H9 (cell line): ENCODE measurements around the gene TAF4. TPM values are rescaled to one million over a fixed set of nuclear protein-coding genes. Genes with fewer than 3 reads are reported as not detected.
A peak's percentile ranks its signal among the peaks of the same experiment; 100 is the strongest.

Experiments used
- DNase-seq: peaks from one replicate; pipeline ENCODE4 v3.0.0-alpha.2; 2017
- H2AFZ ChIP-seq: one replicate; pipeline ENCODE4 v1.6.1; 2013; ENCODE audit warnings: mild to moderate bottlenecking, low read length, control low read depth, moderate library complexity
- H2AK5ac ChIP-seq: 2 replicates; pipeline ENCODE4 v1.6.1; 2013; ENCODE audit warnings: low read length, control low read depth, mixed read lengths; ENCODE audit not compliant: insufficient read length
- H2BK120ac ChIP-seq: one replicate; pipeline ENCODE4 v1.6.1; 2013; ENCODE audit warnings: low read depth, mild to moderate bottlenecking, low read length, control low read depth, inconsistent platforms; ENCODE audit not compliant: poor library complexity, severe bottlenecking
- H2BK12ac ChIP-seq: 2 replicates; pipeline ENCODE4 v1.6.1; 2013; ENCODE audit warnings: low read length, control low read depth, mixed read lengths, low read depth; ENCODE audit not compliant: insufficient read length
- H2BK15ac ChIP-seq: 2 replicates; pipeline ENCODE4 v1.6.1; 2013; ENCODE audit warnings: low read depth, low read length, control low read depth
- H2BK20ac ChIP-seq: one replicate; pipeline ENCODE4 v1.6.1; 2013; ENCODE audit warnings: low read depth, mild to moderate bottlenecking, low read length, control low read depth, inconsistent platforms; ENCODE audit not compliant: poor library complexity, severe bottlenecking
- H2BK5ac ChIP-seq: 2 replicates; pipeline ENCODE4 v1.6.1; 2013; ENCODE audit warnings: low read length, control low read depth, mixed read lengths; ENCODE audit not compliant: insufficient read length
- H3K14ac ChIP-seq: 2 replicates; pipeline ENCODE4 v1.6.1; 2013; ENCODE audit warnings: low read length, control low read depth; ENCODE audit not compliant: insufficient read depth
- H3K18ac ChIP-seq: 2 replicates; pipeline ENCODE4 v1.6.1; 2013; ENCODE audit warnings: low read depth, mild to moderate bottlenecking, mixed read lengths, low read length, control low read depth; ENCODE audit not compliant: insufficient read length
- H3K23ac ChIP-seq: 2 replicates; pipeline ENCODE4 v1.6.1; 2013; ENCODE audit warnings: low read length, control low read depth, mixed read lengths, low read depth; ENCODE audit not compliant: insufficient read length
- H3K23me2 ChIP-seq: 2 replicates; pipeline ENCODE4 v1.6.1; 2013; ENCODE audit warnings: low read depth, mild to moderate bottlenecking, mixed read lengths, low read length, control low read depth; ENCODE audit not compliant: insufficient read length, poor library complexity, severe bottlenecking
- H3K27ac ChIP-seq: 2 replicates; pipeline ENCODE4 v1.5.1; 2013; ENCODE audit warnings: low read length, control low read depth, mixed read lengths, low read depth; ENCODE audit not compliant: insufficient read length
- H3K27me3 ChIP-seq: 2 replicates; pipeline ENCODE4 v1.6.1; 2013; ENCODE audit warnings: low read length, control low read depth, inconsistent platforms; ENCODE audit not compliant: insufficient read depth
- H3K4ac ChIP-seq: 2 replicates; pipeline ENCODE4 v1.6.1; 2013; ENCODE audit warnings: low read depth, mild to moderate bottlenecking, control low read depth, inconsistent platforms, low read length, moderate library complexity
- H3K4me1 ChIP-seq: 2 replicates; pipeline ENCODE4 v1.6.1; 2013; ENCODE audit warnings: low read length, control low read depth, inconsistent platforms; ENCODE audit not compliant: insufficient read depth
- H3K4me2 ChIP-seq: 2 replicates; pipeline ENCODE4 v1.6.1; 2013; ENCODE audit warnings: low read length, control low read depth, mixed read lengths; ENCODE audit not compliant: insufficient read length, insufficient read depth
- H3K56ac ChIP-seq: 2 replicates; pipeline ENCODE4 v1.6.1; 2013; ENCODE audit warnings: low read depth, mild to moderate bottlenecking, mixed read lengths, low read length, control low read depth; ENCODE audit not compliant: insufficient read length
- H3K79me1 ChIP-seq: 2 replicates; pipeline ENCODE4 v1.6.1; 2013; ENCODE audit warnings: low read depth, mild to moderate bottlenecking, moderate library complexity, low read length, control low read depth, inconsistent platforms; ENCODE audit not compliant: insufficient read depth, poor library complexity, severe bottlenecking
- H3K79me2 ChIP-seq: 2 replicates; pipeline ENCODE4 v1.6.1; 2013; ENCODE audit warnings: low read length, control low read depth, inconsistent platforms; ENCODE audit not compliant: insufficient read depth
- H3K9ac ChIP-seq: 2 replicates; pipeline ENCODE4 v1.6.1; 2013; ENCODE audit warnings: low read length, control low read depth, mixed read lengths; ENCODE audit not compliant: insufficient read length; ENCODE audit errors: extremely low read depth
- H3K9me3 ChIP-seq: one replicate; pipeline ENCODE4 v1.6.1; 2013; ENCODE audit warnings: low read depth, low read length, inconsistent platforms; ENCODE audit not compliant: control insufficient read depth
- H3T11ph ChIP-seq: one replicate; pipeline ENCODE4 v1.6.1; 2013; ENCODE audit warnings: mild to moderate bottlenecking, low read length, control low read depth, inconsistent platforms
- H4K20me1 ChIP-seq: one replicate; pipeline ENCODE4 v1.6.1; 2013; ENCODE audit not compliant: control insufficient read depth, insufficient read length, insufficient read depth
- H4K5ac ChIP-seq: 2 replicates; pipeline ENCODE4 v1.6.1; 2013; ENCODE audit warnings: low read depth, mild to moderate bottlenecking, mixed read lengths, low read length, control low read depth; ENCODE audit not compliant: insufficient read length
- H4K8ac ChIP-seq: replicated peaks from 2 replicates; pipeline ENCODE4 v1.6.1; 2013; ENCODE audit warnings: low read length, control low read depth, mixed read lengths, low read depth; ENCODE audit not compliant: insufficient read length
- H4K91ac ChIP-seq: 2 replicates; pipeline ENCODE4 v1.6.1; 2013; ENCODE audit warnings: low read depth, mild to moderate bottlenecking, moderate library complexity, mixed read lengths, low read length, control low read depth; ENCODE audit not compliant: insufficient read length
- H3K27ac Mint-ChIP-seq, 3 experiments: 2 replicates in 2 of 3; 3 replicates in 1 of 3; pipeline ENCODE4 v1.8.0; 2020 to 2021; ENCODE audit warnings: mixed read lengths in 3 of 3, mild to moderate bottlenecking in 1 of 3, moderate library complexity in 1 of 3
- H3K27me3 Mint-ChIP-seq: 2 replicates; pipeline ENCODE4 v1.8.0; 2021; ENCODE audit warnings: low read depth, mild to moderate bottlenecking, moderate library complexity, mixed read lengths
- H3K36me3 Mint-ChIP-seq, 3 experiments: 2 replicates in 2 of 3; 3 replicates in 1 of 3; pipeline ENCODE4 v1.8.0; 2020 to 2021; ENCODE audit warnings: low read depth in 3 of 3, mixed read lengths in 3 of 3; ENCODE audit not compliant: insufficient read depth in 1 of 3
- H3K4me1 Mint-ChIP-seq, 2 experiments: 2 replicates each; pipeline ENCODE4 v1.8.0; 2020; ENCODE audit warnings: mixed read lengths in 2 of 2
- H3K4me3 Mint-ChIP-seq, 2 experiments: 2 replicates in 1 of 2; 3 replicates in 1 of 2; pipeline ENCODE4 v1.8.0; 2020 to 2021; ENCODE audit warnings: mild to moderate bottlenecking in 2 of 2, mixed read lengths in 2 of 2, moderate library complexity in 1 of 2
- H3K9me3 Mint-ChIP-seq, 2 experiments: 2 replicates in 1 of 2; 3 replicates in 1 of 2; pipeline ENCODE4 v1.8.0; 2020; ENCODE audit warnings: mild to moderate bottlenecking in 2 of 2, mixed read lengths in 2 of 2, moderate library complexity in 1 of 2
- CTCF ChIP-seq: fragments of 200-600 bp; sonication (generic); conservative IDR thresholded peaks from 3 replicates; pipeline ENCODE4 v1.8.0; 2021; ENCODE audit warnings: antibody characterized with exemption, mild to moderate bottlenecking
- WGBS: extraction: QIAGEN DNeasy Blood & Tissue Kit; methylation state at CpG from one replicate; pipeline ENCODE4 v1.1.7; 2013; ENCODE audit warnings: missing lambda C conversion rate, low lambda C conversion rate, mixed read lengths; ENCODE audit not compliant: insufficient read length; ENCODE audit errors: extremely low coverage; 5-methylcytosine and 5-hydroxymethylcytosine counted together
- total RNA-seq: library from RNA; stranded (reverse); gene quantifications from 2 replicates; pipeline ENCODE4 v1.2.1, GENCODE V29; 2021

The TAF4 gene
- total RNA-seq, 1 experiment from 2014 or later: 30.8 TPM

- Histone ChIP-seq H2BK5ac (no peak overlapping the region), H3K4me2 (peak overlapping the region; percentile 31), H3K4ac (no peak overlapping the region), H3K9ac (no peak overlapping the region), H3K9me3 (no peaks in the 10 kb centered on the region), H3T11ph (no peak overlapping the region), H2AK5ac (no peak overlapping the region), H4K8ac (no peak overlapping the region), H2BK120ac (no peak overlapping the region), H2BK15ac (no peak overlapping the region), H2BK20ac (no peak overlapping the region), H3K27me3 (no peaks in the 10 kb centered on the region), H3K14ac (no peak overlapping the region; the same call in 1 of the 2 replicates), H3K79me1 (peaks cover 10% of the 10 kb centered on the region), H3K79me2 (peaks cover 40% of the 10 kb centered on the region), H3K4me1 (no peaks in the 10 kb centered on the region; the same call in 1 of the 2 replicates), H3K18ac (no peak overlapping the region), H3K56ac (no peak overlapping the region), H2AFZ (no peak overlapping the region), H4K91ac (no peak overlapping the region), H3K23ac (no peak overlapping the region), H3K23me2 (peaks cover 9% of the 10 kb centered on the region), H2BK12ac (no peak overlapping the region), H3K27ac (no peak overlapping the region), H4K5ac (no peak overlapping the region), H4K20me1 (peaks cover 5% of the 10 kb centered on the region)
- no CpG with 5 or more reads among the region's 60 CpGs for WGBS
- no peaks in the 10 kb centered on the region; a peak in 2 of 5 replicates for H3K9me3 Mint-ChIP-seq
- H3K4me1 Mint-ChIP-seq: peaks cover 34 to 41% of the 10 kb centered on the region in 2 experiments
- peak overlapping the region; percentile 73 to 80 for H3K4me3 Mint-ChIP-seq
- DNase-seq: peak; percentile 56
- H3K27me3 Mint-ChIP-seq: peaks cover 2% of the 10 kb centered on the region
- H3K27ac Mint-ChIP-seq: no peak overlapping the region
- H3K36me3 Mint-ChIP-seq: peaks cover 7 to 26% (median 17%) of the 10 kb centered on the region in 3 experiments
- TF ChIP-seq CTCF: no peak
Observed at GRCh38 chr20:62063981-62064769, 1.5 kb downstream of the TAF4 start.
